MM.1S (cell line): Measurements from ENCODE around the gene EYA2.

Experiments used
- DNase-seq: peaks from one replicate; pipeline ENCODE4 v3.0.0-alpha.2; 2015
- H2AFZ ChIP-seq: fragments of 300-600 bp; sonication (generic); 2 replicates; pipeline ENCODE4 v1.6.0; 2016; ENCODE audit warnings: antibody characterized with exemption, low read length
- H3F3A ChIP-seq: fragments of 300-600 bp; sonication (generic); 2 replicates; pipeline ENCODE4 v1.6.1; 2016; ENCODE audit warnings: mild to moderate bottlenecking, antibody characterized with exemption, low read length, moderate library complexity, mixed read lengths; ENCODE audit not compliant: insufficient read depth
- H3K27ac ChIP-seq: fragments of 300-600 bp; sonication (generic); 2 replicates; pipeline ENCODE4 v1.5.1; 2016; ENCODE audit warnings: mild to moderate bottlenecking, low read length
- H3K27me3 ChIP-seq: fragments of 300-600 bp; sonication (generic); replicated peaks from 2 replicates; pipeline ENCODE4 v1.6.0; 2016; ENCODE audit warnings: low read length; ENCODE audit not compliant: insufficient read depth
- H3K36me3 ChIP-seq: fragments of 300-600 bp; sonication (generic); replicated peaks from 2 replicates; pipeline ENCODE4 v1.6.1; 2016; ENCODE audit warnings: mild to moderate bottlenecking, low read length, mixed read lengths; ENCODE audit not compliant: insufficient read depth
- H3K4me1 ChIP-seq: fragments of 300-600 bp; sonication (generic); 2 replicates; pipeline ENCODE4 v1.6.1; 2016; ENCODE audit warnings: low read length, mixed read lengths
- H3K4me2 ChIP-seq: fragments of 300-600 bp; sonication (generic); 2 replicates; pipeline ENCODE4 v1.6.0; 2016; ENCODE audit warnings: low read depth, low read length
- H3K4me3 ChIP-seq: fragments of 300-600 bp; sonication (generic); 2 replicates; pipeline ENCODE4 v1.5.1; 2016; ENCODE audit warnings: low read length, mixed read lengths
- H3K79me2 ChIP-seq: fragments of 300-600 bp; sonication (generic); 2 replicates; pipeline ENCODE4 v1.6.1; 2016; ENCODE audit warnings: mixed run types, low read length, mixed read lengths
- H3K9ac ChIP-seq: fragments of 300-600 bp; sonication (generic); 2 replicates; pipeline ENCODE4 v1.6.1; 2016; ENCODE audit warnings: low read length, mixed read lengths
- H3K9me2 ChIP-seq: fragments of 300-600 bp; sonication (generic); replicated peaks from 2 replicates; pipeline ENCODE4 v1.6.1; 2016; ENCODE audit warnings: mild to moderate bottlenecking, low read length, mixed read lengths; ENCODE audit not compliant: insufficient read depth
- H3K9me3 ChIP-seq: fragments of 300-600 bp; sonication (generic); replicated peaks from 2 replicates; pipeline ENCODE4 v1.6.1; 2016; ENCODE audit warnings: mild to moderate bottlenecking, low read length, mixed read lengths; ENCODE audit not compliant: insufficient read depth
- H4K20me1 ChIP-seq: fragments of 300-600 bp; sonication (generic); 2 replicates; pipeline ENCODE4 v1.6.1; 2016; ENCODE audit warnings: mild to moderate bottlenecking, low read length, moderate library complexity, mixed read lengths; ENCODE audit not compliant: insufficient read depth
- EZH2 ChIP-seq: fragments of 300-600 bp; sonication (generic); optimal IDR thresholded peaks from 2 replicates; pipeline ENCODE3; 2017; ENCODE audit warnings: low read depth, mild to moderate bottlenecking, antibody characterized with exemption, low read length, mixed read lengths
- EZH2phosphoT487 ChIP-seq: fragments of 300-600 bp; sonication (generic); IDR thresholded peaks from 2 replicates; pipeline ENCODE4 v1.6.1; 2018; ENCODE audit warnings: antibody characterized with exemption, low read length
- TF ChIP-seq, protein P1 (sequence below): fragments of 300-600 bp; sonication (generic); IDR thresholded peaks from 2 replicates; pipeline ENCODE4 v1.5.1; 2016; ENCODE audit warnings: antibody characterized with exemption, low read length, mixed read lengths

The EYA2 gene

DNA sequence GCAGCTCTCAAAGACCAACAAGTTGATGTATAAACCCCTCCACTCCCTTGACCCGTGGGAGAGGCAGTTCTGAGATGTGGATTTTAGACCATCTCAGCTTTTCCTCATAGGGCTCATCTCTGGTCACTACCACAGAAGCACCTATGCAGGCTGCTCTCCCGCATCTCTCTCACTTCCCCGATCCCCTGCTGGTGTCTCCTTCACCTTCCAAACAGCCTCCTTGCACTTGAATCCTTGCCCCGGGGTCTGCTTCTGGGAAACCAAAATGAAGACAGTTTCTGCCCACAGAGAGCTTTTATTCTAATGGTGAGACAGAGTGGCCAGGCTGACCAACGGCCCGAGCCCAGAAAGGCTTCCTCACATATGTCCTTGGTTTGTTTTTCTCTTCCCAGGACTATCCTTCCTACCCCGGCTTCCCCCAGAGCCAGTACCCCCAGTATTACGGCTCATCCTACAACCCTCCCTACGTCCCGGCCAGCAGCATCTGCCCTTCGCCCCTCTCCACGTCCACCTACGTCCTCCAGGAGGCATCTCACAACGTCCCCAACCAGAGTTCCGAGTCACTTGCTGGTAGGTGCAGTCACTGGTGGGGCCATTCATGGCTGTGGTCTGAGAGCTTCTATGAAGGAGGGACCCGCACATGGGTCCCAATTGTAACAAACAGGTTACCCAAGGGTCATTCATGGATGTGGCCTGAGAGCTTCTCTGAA is 179.3 kb downstream of the EYA2 start:
- Histone ChIP-seq H3K36me3 (no peaks in the 10 kb centered on the region), H3F3A (no peaks in the 10 kb centered on the region), H3K9me2 (no peaks in the 10 kb centered on the region), H3K27ac (no peak overlapping the region), H3K9ac (no peak overlapping the region), H3K4me1 (no peaks in the 10 kb centered on the region), H4K20me1 (no peaks in the 10 kb centered on the region), H3K4me3 (no peak overlapping the region), H2AFZ (no peak overlapping the region), H3K79me2 (no peaks in the 10 kb centered on the region), H3K4me2 (no peak overlapping the region), H3K9me3 (no peaks in the 10 kb centered on the region), H3K27me3 (no peaks in the 10 kb centered on the region)
- DNase-seq, result no peak
- TF ChIP-seq, protein P1, sequence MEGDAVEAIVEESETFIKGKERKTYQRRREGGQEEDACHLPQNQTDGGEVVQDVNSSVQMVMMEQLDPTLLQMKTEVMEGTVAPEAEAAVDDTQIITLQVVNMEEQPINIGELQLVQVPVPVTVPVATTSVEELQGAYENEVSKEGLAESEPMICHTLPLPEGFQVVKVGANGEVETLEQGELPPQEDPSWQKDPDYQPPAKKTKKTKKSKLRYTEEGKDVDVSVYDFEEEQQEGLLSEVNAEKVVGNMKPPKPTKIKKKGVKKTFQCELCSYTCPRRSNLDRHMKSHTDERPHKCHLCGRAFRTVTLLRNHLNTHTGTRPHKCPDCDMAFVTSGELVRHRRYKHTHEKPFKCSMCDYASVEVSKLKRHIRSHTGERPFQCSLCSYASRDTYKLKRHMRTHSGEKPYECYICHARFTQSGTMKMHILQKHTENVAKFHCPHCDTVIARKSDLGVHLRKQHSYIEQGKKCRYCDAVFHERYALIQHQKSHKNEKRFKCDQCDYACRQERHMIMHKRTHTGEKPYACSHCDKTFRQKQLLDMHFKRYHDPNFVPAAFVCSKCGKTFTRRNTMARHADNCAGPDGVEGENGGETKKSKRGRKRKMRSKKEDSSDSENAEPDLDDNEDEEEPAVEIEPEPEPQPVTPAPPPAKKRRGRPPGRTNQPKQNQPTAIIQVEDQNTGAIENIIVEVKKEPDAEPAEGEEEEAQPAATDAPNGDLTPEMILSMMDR, result no peak
- no peak for TF ChIP-seq EZH2
- no peak for TF ChIP-seq EZH2phosphoT487

DNA sequence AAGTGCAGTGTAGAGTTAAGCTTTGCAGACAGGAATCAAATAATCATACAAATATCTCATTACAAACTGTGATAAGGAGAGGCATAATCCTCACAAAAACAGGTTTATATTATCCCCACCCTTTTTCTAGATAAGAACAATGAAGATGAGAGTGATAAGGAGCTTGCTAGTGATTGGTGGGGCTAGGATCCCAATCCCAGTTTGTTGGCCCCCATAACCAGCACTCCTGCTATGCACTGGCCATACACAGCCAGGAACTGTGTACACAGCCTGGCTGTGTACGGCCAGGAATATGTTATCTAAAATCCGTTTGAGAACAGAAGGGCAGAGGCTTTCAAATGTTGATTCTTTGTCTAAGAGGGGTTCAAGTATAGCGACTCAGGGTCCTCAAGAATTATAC is 180.6 kb downstream of the EYA2 start:
- DNase-seq, result no peak
- Histone ChIP-seq H3K27me3 (no peaks in the 10 kb centered on the region), H3F3A (no peaks in the 10 kb centered on the region), H3K9me3 (no peaks in the 10 kb centered on the region), H3K4me3 (no peak overlapping the region), H3K9ac (no peak overlapping the region), H3K4me1 (no peaks in the 10 kb centered on the region), H2AFZ (no peak overlapping the region), H3K27ac (no peak overlapping the region), H3K79me2 (no peaks in the 10 kb centered on the region), H3K36me3 (no peaks in the 10 kb centered on the region), H3K4me2 (no peak overlapping the region), H4K20me1 (no peaks in the 10 kb centered on the region), H3K9me2 (no peaks in the 10 kb centered on the region)
- no peak for TF ChIP-seq EZH2
- TF ChIP-seq EZH2phosphoT487, result no peak

DNA sequence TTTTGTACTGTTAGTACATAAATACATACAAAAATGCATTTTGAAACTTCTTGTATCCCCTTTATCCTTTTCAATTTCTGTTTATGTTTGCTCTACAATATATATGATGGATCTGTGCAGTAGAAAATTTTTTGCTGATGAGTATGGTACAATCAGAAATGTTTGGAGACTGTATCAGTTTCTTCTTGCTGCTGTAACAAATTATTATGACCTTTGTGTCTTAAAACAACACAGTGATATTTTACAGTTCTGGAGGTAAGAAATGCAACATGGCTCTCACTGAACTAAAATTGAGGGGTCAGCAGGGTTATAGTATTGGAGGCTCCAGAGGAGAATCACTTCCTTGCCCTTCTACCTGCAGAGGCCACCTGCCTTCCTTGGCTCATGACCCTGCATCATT is 184.4 kb downstream of the EYA2 start:
- no peaks in the 10 kb centered on the region for H3K79me2 ChIP-seq
- no peak overlapping the region for H3K4me2 ChIP-seq
- no peak overlapping the region for H3K4me3 ChIP-seq
- no peaks in the 10 kb centered on the region for H4K20me1 ChIP-seq
- H3K9me2 ChIP-seq, result no peaks in the 10 kb centered on the region
- no peak for TF ChIP-seq EZH2
- TF ChIP-seq EZH2phosphoT487, result no peak
- TF ChIP-seq, protein P1, result no peak
- H2AFZ ChIP-seq, result no peak overlapping the region
- H3K36me3 ChIP-seq, result no peaks in the 10 kb centered on the region
- H3K9me3 ChIP-seq, result no peaks in the 10 kb centered on the region
- H3K27me3 ChIP-seq, result no peaks in the 10 kb centered on the region
- H3K4me1 ChIP-seq, result no peaks in the 10 kb centered on the region
- DNase-seq, result no peak
- no peak overlapping the region for H3K27ac ChIP-seq
- H3F3A ChIP-seq, result no peaks in the 10 kb centered on the region
- no peak overlapping the region for H3K9ac ChIP-seq

DNA sequence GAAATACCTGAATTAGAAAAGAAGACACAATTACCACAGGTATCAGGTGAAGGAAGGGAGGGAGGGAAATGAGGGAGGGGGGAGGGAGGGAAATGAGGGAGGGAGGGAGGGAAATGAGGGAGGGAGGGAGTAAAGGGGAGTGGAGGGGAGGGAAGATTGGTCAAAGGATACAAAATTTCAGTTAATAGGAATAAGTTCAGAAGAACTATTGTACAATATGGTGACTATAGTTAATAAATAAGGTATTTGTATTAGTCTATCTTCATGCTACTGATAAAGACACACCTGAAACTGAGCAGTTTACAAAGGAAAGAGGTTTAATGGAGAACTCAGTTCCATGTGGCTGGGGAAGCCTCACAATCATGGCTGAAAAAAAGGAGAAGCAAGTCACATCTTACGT is 185.7 kb downstream of the EYA2 start:
- Histone ChIP-seq H3K9ac (no peak overlapping the region), H2AFZ (no peak overlapping the region), H3F3A (no peaks in the 10 kb centered on the region), H3K27ac (no peak overlapping the region), H3K36me3 (no peaks in the 10 kb centered on the region), H4K20me1 (no peaks in the 10 kb centered on the region), H3K4me2 (no peak overlapping the region), H3K27me3 (no peaks in the 10 kb centered on the region), H3K9me3 (no peaks in the 10 kb centered on the region), H3K9me2 (no peaks in the 10 kb centered on the region), H3K79me2 (no peaks in the 10 kb centered on the region), H3K4me3 (no peak overlapping the region), H3K4me1 (no peaks in the 10 kb centered on the region)
- TF ChIP-seq, protein P1, result no peak
- TF ChIP-seq EZH2phosphoT487, result no peak
- TF ChIP-seq EZH2, result no peak
- no peak for DNase-seq
